Esophagus muscularis mucosa (tissue), 3 donors: ENCODE data around the gene CBFA2T2.

Source experiments
- POLR2A ChIP-seq: fragments of 450-650 bp; IDR thresholded peaks from one replicate; pipeline ENCODE4 v1.6.1; 2017; ENCODE audit warnings: antibody characterized with exemption, moderate library complexity, mild to moderate bottlenecking, low read depth
- POLR2AphosphoS5 ChIP-seq, 2 donors: sonication (generic); formaldehyde crosslinking; IDR thresholded peaks; one replicate each; pipeline ENCODE4 v1.6.1; 2017; ENCODE audit warnings: antibody characterized with exemption in 2 of 2
- TF ChIP-seq, protein P1 (sequence below), 3 experiments: fragments of 200-600 bp in 2 of 3; fragments of 450-650 bp in 1 of 3; sonication (generic) in 2 of 3; IDR thresholded peaks; one replicate each; pipeline ENCODE4 v1.5.1; 2017 to 2019; ENCODE audit warnings: antibody characterized with exemption in 3 of 3, mild to moderate bottlenecking in 2 of 3, moderate library complexity in 1 of 3

DNA sequence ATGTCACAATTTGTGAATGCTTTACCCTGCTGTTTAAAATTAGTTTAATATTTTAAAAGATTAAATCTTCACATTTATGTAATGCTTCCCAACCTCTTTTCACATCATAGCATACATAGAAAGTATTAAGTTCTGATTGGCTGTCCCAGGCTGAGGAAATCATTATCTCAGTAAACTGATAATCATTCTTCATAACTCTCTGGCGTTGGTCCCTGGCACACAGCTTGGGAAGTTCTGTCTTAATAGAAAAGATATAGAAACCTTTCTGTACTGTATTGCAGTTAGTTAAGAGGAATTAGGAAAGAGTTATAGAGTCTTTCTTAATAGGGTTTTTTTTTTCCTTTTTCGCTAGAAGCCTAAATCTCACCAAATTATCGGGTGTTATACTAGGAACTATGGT is 85.4 kb downstream of the CBFA2T2 start:
- TF ChIP-seq, protein P1, sequence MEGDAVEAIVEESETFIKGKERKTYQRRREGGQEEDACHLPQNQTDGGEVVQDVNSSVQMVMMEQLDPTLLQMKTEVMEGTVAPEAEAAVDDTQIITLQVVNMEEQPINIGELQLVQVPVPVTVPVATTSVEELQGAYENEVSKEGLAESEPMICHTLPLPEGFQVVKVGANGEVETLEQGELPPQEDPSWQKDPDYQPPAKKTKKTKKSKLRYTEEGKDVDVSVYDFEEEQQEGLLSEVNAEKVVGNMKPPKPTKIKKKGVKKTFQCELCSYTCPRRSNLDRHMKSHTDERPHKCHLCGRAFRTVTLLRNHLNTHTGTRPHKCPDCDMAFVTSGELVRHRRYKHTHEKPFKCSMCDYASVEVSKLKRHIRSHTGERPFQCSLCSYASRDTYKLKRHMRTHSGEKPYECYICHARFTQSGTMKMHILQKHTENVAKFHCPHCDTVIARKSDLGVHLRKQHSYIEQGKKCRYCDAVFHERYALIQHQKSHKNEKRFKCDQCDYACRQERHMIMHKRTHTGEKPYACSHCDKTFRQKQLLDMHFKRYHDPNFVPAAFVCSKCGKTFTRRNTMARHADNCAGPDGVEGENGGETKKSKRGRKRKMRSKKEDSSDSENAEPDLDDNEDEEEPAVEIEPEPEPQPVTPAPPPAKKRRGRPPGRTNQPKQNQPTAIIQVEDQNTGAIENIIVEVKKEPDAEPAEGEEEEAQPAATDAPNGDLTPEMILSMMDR (IDR thresholded peaks at IDR 0.05), result no peak
- no peak for TF ChIP-seq POLR2A
- TF ChIP-seq POLR2AphosphoS5 (IDR thresholded peaks at IDR 0.05), result no peak
